Neutrophil (primary cell): Measurements from ENCODE around the gene FGF14.

ENCODE experiments used
- H3K27ac ChIP-seq: fragments of 200-600 bp; sonication (generic); 2 replicates; pipeline ENCODE4 v1.5.1; 2016; ENCODE audit warnings: mild to moderate bottlenecking, moderate library complexity
- H3K27me3 ChIP-seq: fragments of 200-600 bp; sonication (generic); 2 replicates; pipeline ENCODE4 v1.6.0; 2016; ENCODE audit warnings: mild to moderate bottlenecking
- H3K36me3 ChIP-seq: fragments of 200-600 bp; sonication (generic); 2 replicates; pipeline ENCODE4 v1.5.1; 2017
- H3K4me1 ChIP-seq, 2 experiments: fragments of 200-600 bp in 1 of 2; sonication (generic) in 1 of 2; 1 replicate in 1 of 2; 2 replicates in 1 of 2; pipeline versions ENCODE4 v1.5.1 to v1.6.1; 2013 to 2016; ENCODE audit warnings: low read depth in 1 of 2, low read length in 1 of 2, mild to moderate bottlenecking in 1 of 2, moderate library complexity in 1 of 2; ENCODE audit not compliant: control insufficient read depth in 1 of 2, insufficient read depth in 1 of 2
- H3K4me3 ChIP-seq, 2 experiments: fragments of 200-600 bp in 1 of 2; sonication (generic) in 1 of 2; 1 replicate in 1 of 2; 2 replicates in 1 of 2; pipeline ENCODE4 v1.5.1; 2013 to 2016; ENCODE audit warnings: low read depth in 1 of 2, low read length in 1 of 2, mild to moderate bottlenecking in 1 of 2, moderate library complexity in 1 of 2
- H3K9me3 ChIP-seq: fragments of 200-600 bp; sonication (generic); 2 replicates; pipeline ENCODE4 v1.5.1; 2016
- CTCF ChIP-seq: fragments of 200-600 bp; sonication (generic); IDR thresholded peaks from 2 replicates; pipeline ENCODE4 v1.5.1; 2016; ENCODE audit warnings: antibody characterized with exemption

FGF14 gene

GRCh38 chr13:101686003-101686402, 715.8 kb downstream of the FGF14 start:
- TF ChIP-seq CTCF, result no peak
- Histone ChIP-seq H3K4me3 (no peak overlapping the region), H3K9me3 (no peaks in the 10 kb centered on the region), H3K36me3 (no peaks in the 10 kb centered on the region), H3K27ac (no peak overlapping the region), H3K27me3 (no peaks in the 10 kb centered on the region), H3K4me1 (no peaks in the 10 kb centered on the region)

GRCh38 chr13:101681834-101682233, 720.0 kb downstream of the FGF14 start:
- no peak for TF ChIP-seq CTCF
- Histone ChIP-seq H3K36me3 (no peaks in the 10 kb centered on the region), H3K4me3 (no peak overlapping the region), H3K4me1 (no peaks in the 10 kb centered on the region), H3K27me3 (no peaks in the 10 kb centered on the region), H3K27ac (no peak overlapping the region), H3K9me3 (no peaks in the 10 kb centered on the region)

GRCh38 chr13:101673360-101674105, 728.3 kb downstream of the FGF14 start:
- no peaks in the 10 kb centered on the region for H3K36me3 ChIP-seq
- H3K4me1 ChIP-seq, result no peaks in the 10 kb centered on the region
- H3K27me3 ChIP-seq, result no peaks in the 10 kb centered on the region
- H3K27ac ChIP-seq, result no peak overlapping the region
- no peak for TF ChIP-seq CTCF
- H3K9me3 ChIP-seq, result no peaks in the 10 kb centered on the region
- no peak overlapping the region for H3K4me3 ChIP-seq

GRCh38 chr13:101661839-101662238, 740.0 kb downstream of the FGF14 start:
- no peak overlapping the region for H3K4me3 ChIP-seq
- no peak for TF ChIP-seq CTCF
- no peaks in the 10 kb centered on the region for H3K36me3 ChIP-seq
- no peaks in the 10 kb centered on the region for H3K9me3 ChIP-seq
- no peak overlapping the region for H3K27ac ChIP-seq
- H3K4me1 ChIP-seq, result no peaks in the 10 kb centered on the region
- no peaks in the 10 kb centered on the region for H3K27me3 ChIP-seq
